Amniotic stem cell (primary cell): Measurements from ENCODE around the gene GTF3C4.

ENCODE experiments used
- DNase-seq: peaks from one replicate; lab custom pipeline; 2025; lab: John Stamatoyannopoulos, UW

The GTF3C4 gene

GRCh38 chr9:132670457-132671391, at the start of gene GTF3C4:
Gene GTF3C4 (plus strand): TSS chr9:132670464. CDS start chr9:132670599, 135 bp downstream.
- no peak for DNase-seq

- DNase-seq, result no peak
These were observed 48.1 kb upstream of the GTF3C4 start for GRCh38 chr9:132622159-132622558.

GRCh38 chr9:132626285-132626684, 44.0 kb upstream of the GTF3C4 start:
- no peak for DNase-seq

GRCh38 chr9:132627106-132627505, 43.2 kb upstream of the GTF3C4 start:
- DNase-seq, result no peak

GRCh38 chr9:132627594-132627993, 42.7 kb upstream of the GTF3C4 start:
- DNase-seq, result no peak

- no peak for DNase-seq
These were observed 41.5 kb upstream of the GTF3C4 start for GRCh38 chr9:132628746-132629145.

GRCh38 chr9:132630116-132630515, 40.1 kb upstream of the GTF3C4 start:
- no peak for DNase-seq

GRCh38 chr9:132630811-132631210, 39.5 kb upstream of the GTF3C4 start:
- no peak for DNase-seq

GRCh38 chr9:132631280-132631679, 39.0 kb upstream of the GTF3C4 start:
- DNase-seq, result no peak

- no peak for DNase-seq
These were observed 38.6 kb upstream of the GTF3C4 start for GRCh38 chr9:132631685-132632084.

GRCh38 chr9:132632413-132633129, 37.7 kb upstream of the GTF3C4 start:
- no peak for DNase-seq

GRCh38 chr9:132634327-132634726, 35.9 kb upstream of the GTF3C4 start:
- no peak for DNase-seq

- DNase-seq, result no peak
These were observed 32.9 kb upstream of the GTF3C4 start for GRCh38 chr9:132637351-132637750.

- no peak for DNase-seq
These were observed 32.5 kb upstream of the GTF3C4 start for GRCh38 chr9:132637801-132638200.

- DNase-seq, result no peak
These were observed 32.0 kb upstream of the GTF3C4 start for GRCh38 chr9:132638240-132638639.

GRCh38 chr9:132639322-132639721, 30.9 kb upstream of the GTF3C4 start:
- DNase-seq, result no peak

GRCh38 chr9:132641216-132641615, 29.0 kb upstream of the GTF3C4 start:
- DNase-seq, result no peak

GRCh38 chr9:132644251-132644650, 26.0 kb upstream of the GTF3C4 start:
- DNase-seq, result no peak

GRCh38 chr9:132645306-132645705, 25.0 kb upstream of the GTF3C4 start:
- no peak for DNase-seq

- no peak for DNase-seq
These were observed 24.6 kb upstream of the GTF3C4 start for GRCh38 chr9:132645711-132646110.

GRCh38 chr9:132646726-132647125, 23.5 kb upstream of the GTF3C4 start:
- DNase-seq, result no peak

- peak; percentile 82 for DNase-seq
These were observed 22.9 kb upstream of the GTF3C4 start for GRCh38 chr9:132647355-132647754.

GRCh38 chr9:132647806-132648205, 22.5 kb upstream of the GTF3C4 start:
- no peak for DNase-seq
